HCT116 (cell line): ENCODE measurements around the gene C7orf25.

Experiments
- CTCF ChIP-seq, 3 experiments: fragments of 200-600 bp in 1 of 3; sonication (generic) in 1 of 3; IDR thresholded peaks in 2 of 3; conservative IDR thresholded peaks in 1 of 3; 2 replicates each; pipeline ENCODE4 v1.5.1; 2012 to 2017; ENCODE audit warnings: low read depth in 2 of 3, low read length in 2 of 3, antibody characterized with exemption in 1 of 3, borderline replicate concordance in 1 of 3, control low read depth in 1 of 3, mild to moderate bottlenecking in 1 of 3, mixed read lengths in 1 of 3, mixed run types in 1 of 3, moderate library complexity in 1 of 3; ENCODE audit not compliant: insufficient read depth in 1 of 3
- EGR1 ChIP-seq: IDR thresholded peaks from 2 replicates; pipeline ENCODE4 v1.6.1; 2012; ENCODE audit warnings: low read depth
- ELF1 ChIP-seq: IDR thresholded peaks from 2 replicates; pipeline ENCODE4 v1.6.1; 2012; ENCODE audit warnings: low read depth, borderline replicate concordance
- EZH2 ChIP-seq: fragments of 200-600 bp; sonication (generic); IDR thresholded peaks from 2 replicates; pipeline ENCODE4 v1.6.1; 2017; ENCODE audit warnings: antibody characterized with exemption, mixed run types
- POLR2AphosphoS5 ChIP-seq: IDR thresholded peaks from 2 replicates; pipeline ENCODE4 v1.6.1; 2011; ENCODE audit warnings: mild to moderate bottlenecking, low read depth, low read length, moderate library complexity
- RAD21 ChIP-seq: IDR thresholded peaks from 2 replicates; pipeline ENCODE4 v1.6.1; 2012; ENCODE audit warnings: low read depth, mild to moderate bottlenecking
- SP1 ChIP-seq: IDR thresholded peaks from 2 replicates; pipeline ENCODE4 v1.6.1; 2012; ENCODE audit warnings: low read depth
- TCF7L2 ChIP-seq: IDR thresholded peaks from 2 replicates; pipeline ENCODE4 v1.7.0; 2011; ENCODE audit warnings: borderline replicate concordance, inconsistent platforms; ENCODE audit not compliant: insufficient read depth, insufficient read length; ENCODE audit errors: extremely low read depth
- YY1 ChIP-seq: IDR thresholded peaks from 2 replicates; pipeline ENCODE4 v1.6.1; 2011; ENCODE audit warnings: low read length, low read depth, moderate library complexity, mild to moderate bottlenecking; ENCODE audit not compliant: insufficient replicate concordance; ENCODE audit errors: extremely low read depth
- ZFX ChIP-seq: fragments of 450-650 bp; IDR thresholded peaks from 2 replicates; pipeline ENCODE4 v1.6.1; 2017

- TF ChIP-seq RAD21: no peak
- TF ChIP-seq CTCF (IDR thresholded peaks at IDR 0.05 in 2 of 3, conservative IDR thresholded peaks at IDR 0.05 in 1 of 3; ENCODE audit: borderline replicate concordance in 1 of 3, insufficient read depth in 1 of 3, low read depth in 2 of 3, low read length in 2 of 3): no peak
- no peak for TF ChIP-seq SP1
- TF ChIP-seq TCF7L2: no peak
- TF ChIP-seq YY1: no peak
- TF ChIP-seq EZH2: no peak
- no peak for TF ChIP-seq POLR2AphosphoS5
- no peak for TF ChIP-seq ZFX
- no peak for TF ChIP-seq ELF1
- no peak for TF ChIP-seq EGR1
These were observed 42.1 kb upstream of the C7orf25 start for GRCh38 chr7:42953994-42954393.
